Parathyroid adenoma (tissue), 2 donors: ENCODE results near the gene HSBP1L1.

Experiments used
- H2AFZ ChIP-seq: fragments of 300-600 bp; sonication (generic); one replicate; pipeline ENCODE4 v1.7.0; 2017; ENCODE audit warnings: antibody characterized with exemption, mild to moderate bottlenecking
- H3K27ac ChIP-seq: fragments of 300-600 bp; sonication (generic); one replicate; pipeline ENCODE4 v1.7.0; 2017
- H3K27me3 ChIP-seq: fragments of 300-600 bp; sonication (generic); one replicate; pipeline ENCODE4 v1.7.0; 2017; ENCODE audit warnings: low read length; ENCODE audit not compliant: control insufficient read depth, insufficient read depth
- H3K36me3 ChIP-seq: fragments of 300-600 bp; sonication (generic); one replicate; pipeline ENCODE4 v1.7.0; 2017; ENCODE audit warnings: low read length; ENCODE audit not compliant: control insufficient read depth, insufficient read depth
- H3K4me1 ChIP-seq: fragments of 300-600 bp; sonication (generic); one replicate; pipeline ENCODE4 v1.7.0; 2017; ENCODE audit warnings: control low read depth
- H3K4me2 ChIP-seq: fragments of 300-600 bp; sonication (generic); one replicate; pipeline ENCODE4 v1.7.0; 2017; ENCODE audit warnings: low read length
- H3K4me3 ChIP-seq: fragments of 300-600 bp; sonication (generic); one replicate; pipeline ENCODE4 v1.7.0; 2017; ENCODE audit warnings: low read depth, low read length
- H3K79me2 ChIP-seq: fragments of 300-600 bp; sonication (generic); one replicate; pipeline ENCODE4 v1.7.0; 2017; ENCODE audit warnings: control low read depth
- H3K9ac ChIP-seq: fragments of 300-600 bp; sonication (generic); one replicate; pipeline ENCODE4 v1.7.0; 2017; ENCODE audit warnings: mild to moderate bottlenecking
- H3K9me3 ChIP-seq: fragments of 300-600 bp; sonication (generic); one replicate; pipeline ENCODE4 v1.7.0; 2017; ENCODE audit warnings: low read length; ENCODE audit not compliant: control insufficient read depth
- TF ChIP-seq, protein P1 (sequence below): fragments of 300-600 bp; sonication (generic); IDR thresholded peaks from one replicate; pipeline ENCODE4 v1.7.0; 2017; ENCODE audit warnings: antibody characterized with exemption, mild to moderate bottlenecking
- donor health status: primary hyperparathyroidism.

HSBP1L1 gene

DNA sequence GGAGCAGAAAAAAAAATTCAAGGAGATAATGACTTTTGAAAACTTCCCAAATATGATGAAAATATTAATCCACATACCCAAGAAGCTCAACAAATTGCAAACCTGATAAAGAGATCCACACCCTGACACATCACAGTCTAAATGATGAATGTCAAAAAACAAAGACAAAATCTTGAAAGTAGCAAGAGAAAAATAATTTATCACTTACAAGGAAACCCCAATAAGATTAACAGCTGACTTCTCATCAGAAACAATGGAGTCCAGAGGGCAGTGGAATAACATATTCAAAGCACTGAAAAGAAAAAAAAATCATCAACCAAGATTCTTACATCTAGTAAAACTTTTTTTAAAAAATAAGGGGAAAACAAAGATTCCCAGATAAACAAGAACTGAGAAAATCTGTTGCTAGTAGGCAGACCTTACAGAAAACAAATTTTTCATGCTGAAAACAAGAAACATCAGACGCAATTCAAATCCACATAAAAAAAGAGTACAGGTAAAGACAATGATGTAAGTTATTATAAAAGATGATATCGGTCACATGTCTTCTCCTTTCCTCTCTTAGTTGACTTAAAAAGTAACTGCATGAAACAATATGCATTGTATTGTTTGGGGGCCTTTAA is 34.3 kb upstream of the HSBP1L1 start:
- H3K4me2 ChIP-seq, result no peak overlapping the region
- no peak overlapping the region for H3K27ac ChIP-seq
- peaks cover 20% of the 10 kb centered on the region for H3K79me2 ChIP-seq
- H3K9ac ChIP-seq, result no peak overlapping the region
- H2AFZ ChIP-seq, result no peak overlapping the region
- no peaks in the 10 kb centered on the region for H3K27me3 ChIP-seq
- H3K36me3 ChIP-seq, result no peaks in the 10 kb centered on the region
- TF ChIP-seq, protein P1, sequence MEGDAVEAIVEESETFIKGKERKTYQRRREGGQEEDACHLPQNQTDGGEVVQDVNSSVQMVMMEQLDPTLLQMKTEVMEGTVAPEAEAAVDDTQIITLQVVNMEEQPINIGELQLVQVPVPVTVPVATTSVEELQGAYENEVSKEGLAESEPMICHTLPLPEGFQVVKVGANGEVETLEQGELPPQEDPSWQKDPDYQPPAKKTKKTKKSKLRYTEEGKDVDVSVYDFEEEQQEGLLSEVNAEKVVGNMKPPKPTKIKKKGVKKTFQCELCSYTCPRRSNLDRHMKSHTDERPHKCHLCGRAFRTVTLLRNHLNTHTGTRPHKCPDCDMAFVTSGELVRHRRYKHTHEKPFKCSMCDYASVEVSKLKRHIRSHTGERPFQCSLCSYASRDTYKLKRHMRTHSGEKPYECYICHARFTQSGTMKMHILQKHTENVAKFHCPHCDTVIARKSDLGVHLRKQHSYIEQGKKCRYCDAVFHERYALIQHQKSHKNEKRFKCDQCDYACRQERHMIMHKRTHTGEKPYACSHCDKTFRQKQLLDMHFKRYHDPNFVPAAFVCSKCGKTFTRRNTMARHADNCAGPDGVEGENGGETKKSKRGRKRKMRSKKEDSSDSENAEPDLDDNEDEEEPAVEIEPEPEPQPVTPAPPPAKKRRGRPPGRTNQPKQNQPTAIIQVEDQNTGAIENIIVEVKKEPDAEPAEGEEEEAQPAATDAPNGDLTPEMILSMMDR, result no peak
- no peak overlapping the region for H3K4me3 ChIP-seq
- H3K4me1 ChIP-seq, result peaks cover 5% of the 10 kb centered on the region
- peaks cover 5% of the 10 kb centered on the region for H3K9me3 ChIP-seq

DNA sequence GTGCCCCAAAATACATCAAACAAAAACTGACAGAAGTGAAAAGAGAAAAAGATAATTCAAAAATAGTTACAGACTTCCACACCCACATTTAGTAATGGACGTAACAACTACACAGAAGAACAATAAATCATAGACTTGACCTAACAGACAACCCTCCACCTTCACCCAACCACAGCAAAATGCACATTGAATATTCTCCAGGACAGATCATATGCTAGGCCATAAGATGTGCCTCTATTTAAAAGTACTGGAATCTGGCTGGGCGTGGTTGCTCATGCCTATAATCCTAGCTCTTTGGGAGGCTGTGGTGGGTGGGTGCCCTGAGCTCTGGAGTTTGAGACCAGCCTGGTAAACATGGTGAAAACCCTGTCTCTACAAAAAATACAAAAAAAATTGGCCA is 33.0 kb upstream of the HSBP1L1 start:
- Histone ChIP-seq H3K9me3 (peaks cover 5% of the 10 kb centered on the region), H3K4me3 (no peak overlapping the region), H3K9ac (no peak overlapping the region), H3K27ac (no peak overlapping the region), H3K27me3 (no peaks in the 10 kb centered on the region), H3K4me1 (no peaks in the 10 kb centered on the region), H2AFZ (no peak overlapping the region), H3K79me2 (peaks cover 32% of the 10 kb centered on the region), H3K4me2 (no peak overlapping the region), H3K36me3 (no peaks in the 10 kb centered on the region)
- TF ChIP-seq, protein P1, result no peak

DNA sequence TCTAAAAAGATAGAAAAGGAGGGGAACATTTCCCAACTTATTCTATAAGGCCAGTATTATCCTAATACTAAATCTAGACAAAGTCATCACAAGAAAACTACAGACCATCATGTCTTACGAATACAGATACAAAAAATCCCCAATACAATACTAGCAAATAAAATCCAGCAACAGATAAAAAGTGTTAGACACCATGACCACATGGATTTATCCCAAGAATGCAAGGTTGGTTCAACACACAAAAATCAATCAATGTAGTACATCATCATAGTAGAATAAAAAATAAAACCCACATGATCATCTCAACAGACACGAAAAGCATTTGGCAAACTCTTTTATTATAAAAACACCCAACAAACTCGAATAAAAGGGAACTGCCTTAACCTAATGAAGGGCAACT is 31.5 kb upstream of the HSBP1L1 start:
- H2AFZ ChIP-seq, result no peak overlapping the region
- H3K79me2 ChIP-seq, result peaks cover 43% of the 10 kb centered on the region
- no peak overlapping the region for H3K4me3 ChIP-seq
- no peak overlapping the region for H3K4me2 ChIP-seq
- H3K9me3 ChIP-seq, result peaks cover 5% of the 10 kb centered on the region
- no peaks in the 10 kb centered on the region for H3K27me3 ChIP-seq
- H3K4me1 ChIP-seq, result no peaks in the 10 kb centered on the region
- TF ChIP-seq, protein P1, result no peak
- H3K27ac ChIP-seq, result no peak overlapping the region
- no peaks in the 10 kb centered on the region for H3K36me3 ChIP-seq
- H3K9ac ChIP-seq, result no peak overlapping the region

DNA sequence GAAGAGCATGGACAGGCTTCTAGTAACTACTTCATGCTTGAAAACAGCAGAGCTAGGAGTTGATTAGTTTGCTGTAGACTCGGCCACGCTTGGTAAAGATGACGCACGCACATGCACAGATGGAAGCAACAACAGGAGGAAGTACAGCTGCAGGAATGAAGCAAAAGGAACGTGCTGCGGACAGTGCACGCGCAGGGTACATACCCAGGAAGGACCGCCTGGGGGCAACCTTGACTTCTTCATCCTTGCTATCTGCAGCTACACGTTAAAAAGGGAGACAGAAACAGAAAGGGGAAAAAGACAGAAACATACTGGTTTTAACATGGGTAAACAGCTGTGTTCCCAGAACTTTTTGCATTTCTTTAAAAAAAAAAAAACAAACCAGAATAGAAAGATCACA is 30.7 kb upstream of the HSBP1L1 start:
- H3K27ac ChIP-seq, result no peak overlapping the region
- no peak overlapping the region for H2AFZ ChIP-seq
- no peak overlapping the region for H3K4me2 ChIP-seq
- TF ChIP-seq, protein P1, result no peak
- no peaks in the 10 kb centered on the region for H3K36me3 ChIP-seq
- H3K4me1 ChIP-seq, result no peaks in the 10 kb centered on the region
- H3K4me3 ChIP-seq, result no peak overlapping the region
- no peaks in the 10 kb centered on the region for H3K27me3 ChIP-seq
- H3K9ac ChIP-seq, result no peak overlapping the region
- peaks cover 43% of the 10 kb centered on the region for H3K79me2 ChIP-seq
- H3K9me3 ChIP-seq, result peaks cover 5% of the 10 kb centered on the region
